ENCODE measurements around the gene PTAR1. TPM values are rescaled to one million over a fixed set of nuclear protein-coding genes. Genes with fewer than 3 reads are reported as not detected.

PTAR1 gene
- polyA plus RNA-seq, 3 donors: 51.4 to 63.1 (median 62.6) TPM

GRCh38 chr9:69760278-69760610 is 433 bp upstream of the PTAR1 start:
- DNase-seq (ENCODE audit: extremely low read depth in 1 of 11, low read depth in 9 of 11, low spot score in 4 of 11): no peak

DNA sequence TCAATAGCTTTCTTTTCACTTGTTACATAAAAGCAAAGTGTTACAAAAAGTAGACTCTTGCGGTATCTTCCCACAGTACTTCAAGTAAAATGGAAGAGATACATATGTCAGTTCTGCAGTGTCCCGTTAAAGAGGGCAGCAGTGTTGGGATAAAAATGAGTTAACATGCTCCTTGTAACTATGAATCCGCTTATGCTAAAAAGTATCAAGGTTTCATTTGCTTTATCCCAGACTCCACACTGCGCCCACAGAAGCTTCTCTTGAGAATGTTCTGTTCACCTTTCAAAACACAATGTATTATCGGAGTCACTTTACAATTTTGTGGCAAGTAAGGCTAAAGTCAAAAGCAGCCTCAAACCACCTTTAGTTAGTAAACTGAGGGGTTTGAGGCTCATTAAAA is 790 bp downstream of the PTAR1 start:
- DNase-seq (ENCODE audit: extremely low read depth in 1 of 11, low read depth in 9 of 11, low spot score in 4 of 11): peak in 6 of 11 donors; percentile 6 to 40 (median 16)

- no peak for DNase-seq (ENCODE audit: extremely low read depth in 1 of 11, low read depth in 9 of 11, low spot score in 4 of 11)
Measured at GRCh38 chr9:69757996-69758675, 1.7 kb downstream of the PTAR1 start.

- no peak for DNase-seq (ENCODE audit: extremely low read depth in 1 of 11, low read depth in 9 of 11, low spot score in 4 of 11)
Measured at GRCh38 chr9:69755205-69755604, 4.6 kb downstream of the PTAR1 start.

- no peak for DNase-seq (ENCODE audit: extremely low read depth in 1 of 11, low read depth in 9 of 11, low spot score in 4 of 11)
Measured at GRCh38 chr9:69753830-69754229, 6.0 kb downstream of the PTAR1 start.

- DNase-seq (ENCODE audit: extremely low read depth in 1 of 11, low read depth in 9 of 11, low spot score in 4 of 11): no peak
Measured at GRCh38 chr9:69750085-69750484, 9.7 kb downstream of the PTAR1 start.

GRCh38 chr9:69748304-69748703 is 11.5 kb downstream of the PTAR1 start:
- no peak for DNase-seq (ENCODE audit: extremely low read depth in 1 of 11, low read depth in 9 of 11, low spot score in 4 of 11)

DNA sequence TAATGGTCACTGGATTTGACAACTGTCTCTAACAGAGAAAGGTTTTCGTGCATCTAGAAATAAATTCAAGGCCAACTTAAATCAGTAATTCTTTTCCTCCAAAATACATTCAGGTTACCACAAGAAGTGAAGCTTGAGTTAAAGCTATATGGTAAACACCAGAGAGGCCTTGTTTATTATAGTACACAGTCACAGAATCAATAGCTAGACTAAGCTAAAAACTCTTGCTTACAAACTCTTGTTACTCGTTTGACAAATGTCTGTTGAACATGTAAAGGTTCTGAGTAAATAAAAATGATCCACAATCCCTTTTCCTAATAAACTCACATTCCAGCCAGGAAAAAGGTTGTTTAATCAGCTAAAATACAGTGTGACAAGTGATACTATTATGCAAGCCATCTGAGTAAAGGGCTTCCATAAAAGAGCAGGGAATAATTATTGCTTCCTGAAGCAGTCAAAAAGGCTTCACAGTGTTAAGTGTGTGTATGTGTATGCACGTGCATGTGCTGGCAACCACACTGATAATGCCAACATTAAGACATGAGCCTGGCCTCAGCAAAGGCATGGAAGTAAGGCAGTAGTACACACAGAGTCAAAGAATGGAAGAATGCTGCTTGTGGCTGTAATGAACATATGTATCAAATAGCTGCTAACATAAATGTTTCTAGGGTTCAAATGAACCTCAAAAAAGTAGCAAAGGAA is 12.8 kb downstream of the PTAR1 start:
- no peak for DNase-seq (ENCODE audit: extremely low read depth in 1 of 11, low read depth in 9 of 11, low spot score in 4 of 11)

GRCh38 chr9:69745716-69746437 is 13.9 kb downstream of the PTAR1 start:
- no peak for DNase-seq (ENCODE audit: extremely low read depth in 1 of 11, low read depth in 9 of 11, low spot score in 4 of 11)

GRCh38 chr9:69744688-69745380 is 15.0 kb downstream of the PTAR1 start:
- no peak for DNase-seq (ENCODE audit: extremely low read depth in 1 of 11, low read depth in 9 of 11, low spot score in 4 of 11)

GRCh38 chr9:69743930-69744329 is 15.9 kb downstream of the PTAR1 start:
- no peak for DNase-seq (ENCODE audit: extremely low read depth in 1 of 11, low read depth in 9 of 11, low spot score in 4 of 11)

DNA sequence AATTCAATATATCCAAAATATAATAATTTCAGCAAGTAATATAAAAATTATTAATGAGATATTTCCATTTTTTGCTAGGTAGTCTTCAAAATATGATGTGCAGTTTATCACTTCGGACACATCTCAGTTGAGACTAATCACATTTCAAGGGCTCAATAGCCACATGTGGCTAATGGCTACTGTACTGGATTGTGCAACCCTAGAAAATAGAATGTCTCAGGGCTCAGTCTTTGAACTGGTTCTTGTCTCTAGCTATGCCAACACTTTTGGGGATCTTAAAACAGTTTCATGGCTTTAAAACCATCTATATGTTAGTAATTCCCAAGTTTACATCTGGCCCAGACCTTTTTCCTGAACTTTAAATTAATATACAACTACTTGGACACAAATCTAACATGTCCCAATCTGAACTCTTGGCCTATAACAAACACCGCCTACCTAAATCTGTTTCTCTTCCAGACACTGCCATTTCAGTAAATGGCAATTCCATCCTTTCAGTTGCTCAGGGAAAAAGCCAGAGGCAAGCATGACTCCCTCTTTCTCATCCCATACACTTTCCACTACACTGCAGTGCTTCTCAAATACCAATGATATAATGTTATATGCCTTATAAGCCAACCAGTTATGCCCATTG is 18.8 kb downstream of the PTAR1 start:
- DNase-seq (ENCODE audit: extremely low read depth in 1 of 11, low read depth in 9 of 11, low spot score in 4 of 11): no peak

- no peak for DNase-seq (ENCODE audit: extremely low read depth in 1 of 11, low read depth in 9 of 11, low spot score in 4 of 11)
Measured at GRCh38 chr9:69731348-69731747, 28.5 kb downstream of the PTAR1 start.

GRCh38 chr9:69719983-69720382 is 39.8 kb downstream of the PTAR1 start:
- no peak for DNase-seq (ENCODE audit: extremely low read depth in 1 of 11, low read depth in 9 of 11, low spot score in 4 of 11)

GRCh38 chr9:69719367-69719766 is 40.4 kb downstream of the PTAR1 start:
- no peak for DNase-seq (ENCODE audit: extremely low read depth in 1 of 11, low read depth in 9 of 11, low spot score in 4 of 11)

DNA sequence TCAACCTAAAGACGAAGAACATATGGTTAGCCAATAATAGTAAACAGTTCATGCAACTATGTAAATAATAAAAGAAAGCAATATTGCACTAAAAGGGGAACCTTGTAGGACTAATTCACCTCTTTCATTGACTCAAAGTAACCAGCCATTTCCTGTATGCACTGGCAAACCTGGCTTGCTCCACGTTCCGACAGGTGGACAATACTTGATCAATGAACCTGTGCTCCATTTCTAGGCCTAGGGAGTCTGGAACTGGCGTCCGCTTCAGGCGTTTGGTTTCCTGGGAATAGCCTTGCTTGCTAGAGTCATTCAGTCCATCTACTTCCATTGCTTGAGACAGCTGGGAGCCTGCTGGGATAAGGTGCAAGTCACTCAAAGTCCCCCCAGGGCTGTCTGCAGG is 41.6 kb downstream of the PTAR1 start:
- no peak for DNase-seq (ENCODE audit: extremely low read depth in 1 of 11, low read depth in 9 of 11, low spot score in 4 of 11)

- DNase-seq (ENCODE audit: extremely low read depth in 1 of 11, low read depth in 9 of 11, low spot score in 4 of 11): no peak
Measured at GRCh38 chr9:69715825-69716224, 44.0 kb downstream of the PTAR1 start.

DNA sequence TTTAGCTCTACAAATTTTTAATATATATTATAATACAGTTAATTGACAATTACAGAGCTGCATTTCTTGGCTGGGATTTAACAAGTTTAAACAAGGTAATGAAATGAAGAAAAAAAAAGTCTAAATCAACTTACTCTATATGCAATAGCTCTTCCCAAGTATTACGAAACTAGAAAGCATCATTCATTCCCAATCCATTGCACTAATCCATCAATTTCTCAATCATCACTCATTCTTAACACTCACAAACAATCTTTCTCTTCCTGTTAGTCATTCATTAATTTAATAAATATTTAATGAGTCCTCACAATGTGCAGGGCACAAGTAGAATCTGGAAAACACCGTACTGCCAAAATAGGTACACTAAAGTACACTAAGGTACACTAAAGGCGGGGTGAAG is 44.7 kb downstream of the PTAR1 start:
- DNase-seq (ENCODE audit: extremely low read depth in 1 of 11, low read depth in 9 of 11, low spot score in 4 of 11): no peak

- DNase-seq (ENCODE audit: extremely low read depth in 1 of 11, low read depth in 9 of 11, low spot score in 4 of 11): no peak
Measured at GRCh38 chr9:69697475-69697874, 62.3 kb downstream of the PTAR1 start.

Measured in renal cortex interstitium (tissue), 11 donors.